Trophoblast cell (in vitro differentiated cells and primary cell): ENCODE measurements around the gene PKD1L1.

Source experiments
- DNase-seq, 2 donors: peaks; one replicate each; pipeline ENCODE4 v3.0.0-alpha.2; 2016
- H2AFZ ChIP-seq: 2 replicates; pipeline ENCODE4 v1.6.1; 2013; ENCODE audit warnings: low read length, moderate library complexity, mild to moderate bottlenecking; ENCODE audit not compliant: insufficient read depth, poor library complexity
- H2AK5ac ChIP-seq: 2 replicates; pipeline ENCODE4 v1.6.1; 2013; ENCODE audit warnings: mild to moderate bottlenecking, low read length
- H2BK120ac ChIP-seq: 2 replicates; pipeline ENCODE4 v1.6.1; 2013; ENCODE audit warnings: low read length, mild to moderate bottlenecking, moderate library complexity; ENCODE audit not compliant: insufficient read depth, poor library complexity
- H2BK12ac ChIP-seq: 2 replicates; pipeline ENCODE4 v1.6.1; 2013; ENCODE audit warnings: mild to moderate bottlenecking, low read length, moderate library complexity
- H2BK5ac ChIP-seq: 2 replicates; pipeline ENCODE4 v1.6.1; 2013; ENCODE audit warnings: low read length, low read depth, moderate library complexity, mild to moderate bottlenecking; ENCODE audit not compliant: poor library complexity
- H3K14ac ChIP-seq: 2 replicates; pipeline ENCODE4 v1.6.1; 2013; ENCODE audit warnings: mild to moderate bottlenecking, low read length
- H3K18ac ChIP-seq: 2 replicates; pipeline ENCODE4 v1.6.1; 2013; ENCODE audit warnings: mild to moderate bottlenecking, low read length
- H3K23ac ChIP-seq: 2 replicates; pipeline ENCODE4 v1.6.1; 2013; ENCODE audit warnings: low read length
- H3K27ac ChIP-seq: 2 replicates; pipeline ENCODE4 v1.5.1; 2013; ENCODE audit warnings: low read depth, mild to moderate bottlenecking, inconsistent platforms, low read length, moderate library complexity
- H3K27me3 ChIP-seq: 2 replicates; pipeline ENCODE4 v1.6.1; 2013; ENCODE audit warnings: inconsistent platforms, mild to moderate bottlenecking, low read length, moderate library complexity; ENCODE audit not compliant: insufficient read depth
- H3K36me3 ChIP-seq, 2 experiments: 1 replicate in 1 of 2; 2 replicates in 1 of 2; pipeline ENCODE4 v1.6.1; 2013; ENCODE audit warnings: low read length in 2 of 2, mild to moderate bottlenecking in 2 of 2, moderate library complexity in 1 of 2; ENCODE audit not compliant: insufficient read depth in 2 of 2, control insufficient read depth in 1 of 2
- H3K4ac ChIP-seq: 2 replicates; pipeline ENCODE4 v1.6.1; 2013; ENCODE audit warnings: low read depth, mild to moderate bottlenecking, low read length, moderate library complexity
- H3K4me1 ChIP-seq, 2 experiments: 1 replicate in 1 of 2; 2 replicates in 1 of 2; pipeline ENCODE4 v1.6.1; 2013; ENCODE audit warnings: low read length in 2 of 2, mild to moderate bottlenecking in 2 of 2, moderate library complexity in 1 of 2; ENCODE audit not compliant: insufficient read depth in 2 of 2, control insufficient read depth in 1 of 2
- H3K4me2 ChIP-seq: 2 replicates; pipeline ENCODE4 v1.6.1; 2013; ENCODE audit warnings: inconsistent platforms, mild to moderate bottlenecking, low read length, moderate library complexity
- H3K4me3 ChIP-seq: 2 replicates; pipeline ENCODE4 v1.5.1; 2013; ENCODE audit warnings: mild to moderate bottlenecking, low read depth, low read length, inconsistent platforms
- H3K79me1 ChIP-seq: one replicate; pipeline ENCODE4 v1.6.1; 2013; ENCODE audit warnings: low read length
- H3K79me2 ChIP-seq: 2 replicates; pipeline ENCODE4 v1.6.1; 2013; ENCODE audit warnings: low read length, mild to moderate bottlenecking; ENCODE audit not compliant: control insufficient read depth, insufficient read depth, poor library complexity
- H3K9ac ChIP-seq: 2 replicates; pipeline ENCODE4 v1.6.1; 2013; ENCODE audit warnings: mild to moderate bottlenecking, low read length
- H3K9me3 ChIP-seq: 2 replicates; pipeline ENCODE4 v1.6.1; 2013; ENCODE audit warnings: low read depth, mild to moderate bottlenecking, control low read depth, inconsistent platforms, low read length; ENCODE audit not compliant: insufficient read depth
- H4K12ac ChIP-seq: 2 replicates; pipeline ENCODE4 v1.6.1; 2013; ENCODE audit warnings: low read depth, mild to moderate bottlenecking, low read length, moderate library complexity
- H4K8ac ChIP-seq: 2 replicates; pipeline ENCODE4 v1.6.1; 2013; ENCODE audit warnings: low read depth, mild to moderate bottlenecking, low read length, moderate library complexity
- H4K91ac ChIP-seq: one replicate; pipeline ENCODE4 v1.6.1; 2013; ENCODE audit warnings: low read depth, mild to moderate bottlenecking, low read length, moderate library complexity
- WGBS: extraction: QIAGEN DNeasy Blood & Tissue Kit; methylation state at CpG from one replicate; pipeline ENCODE4 v1.1.7; 2013; ENCODE audit warnings: missing lambda C conversion rate; ENCODE audit not compliant: insufficient read length, insufficient coverage; ENCODE audit errors: extremely low coverage; 5-methylcytosine and 5-hydroxymethylcytosine counted together

The PKD1L1 gene

GRCh38 chr7:47811632-47812380, 136.5 kb downstream of the PKD1L1 start:
- no peak overlapping the region for H2BK12ac ChIP-seq
- no CpG with 5 or more reads among the region's 10 CpGs for WGBS
- H3K9ac ChIP-seq: no peak overlapping the region

GRCh38 chr7:47809387-47809786, 138.9 kb downstream of the PKD1L1 start:
- Histone ChIP-seq H3K14ac (no peak overlapping the region), H2BK120ac (no peak overlapping the region), H3K9me3 (peaks cover 5% of the 10 kb centered on the region), H3K79me1 (no peaks in the 10 kb centered on the region), H3K27me3 (no peaks in the 10 kb centered on the region), H4K8ac (no peak overlapping the region), H2BK5ac (no peak overlapping the region), H3K4me2 (no peak overlapping the region), H3K36me3 (no peaks in the 10 kb centered on the region), H3K4ac (no peak overlapping the region), H3K4me1 (no peaks in the 10 kb centered on the region), H2BK12ac (no peak overlapping the region), H3K79me2 (no peaks in the 10 kb centered on the region), H3K18ac (no peak overlapping the region), H2AFZ (no peak overlapping the region), H4K12ac (no peak overlapping the region), H2AK5ac (no peak overlapping the region), H4K91ac (no peak overlapping the region), H3K9ac (no peak overlapping the region), H3K23ac (no peak overlapping the region), H3K4me3 (no peak overlapping the region), H3K27ac (no peak overlapping the region)
- no CpG with 5 or more reads among the region's 3 CpGs for WGBS
- DNase-seq: no peak

More at GRCh38 chr7:47811632-47812380, 136.5 kb downstream of the PKD1L1 start:
- H3K27ac ChIP-seq: no peak overlapping the region
- no peak overlapping the region for H2BK120ac ChIP-seq
- H3K4ac ChIP-seq: no peak overlapping the region
- no peak overlapping the region for H2AFZ ChIP-seq
- H3K18ac ChIP-seq: no peak overlapping the region
- no peak for DNase-seq
- H3K9me3 ChIP-seq: peaks cover 5% of the 10 kb centered on the region
- H2BK5ac ChIP-seq: no peak overlapping the region
- H3K27me3 ChIP-seq: no peaks in the 10 kb centered on the region
- no peak overlapping the region for H3K23ac ChIP-seq
- no peak overlapping the region for H4K91ac ChIP-seq
- H3K79me1 ChIP-seq: no peaks in the 10 kb centered on the region
- H4K8ac ChIP-seq: no peak overlapping the region
- no peaks in the 10 kb centered on the region for H3K79me2 ChIP-seq
- H4K12ac ChIP-seq: no peak overlapping the region
- H3K14ac ChIP-seq: no peak overlapping the region
- H3K4me3 ChIP-seq: no peak overlapping the region
- H3K4me2 ChIP-seq: no peak overlapping the region
- no peaks in the 10 kb centered on the region for H3K36me3 ChIP-seq
- peaks cover 3 to 8% of the 10 kb centered on the region in 2 experiments for H3K4me1 ChIP-seq
- no peak overlapping the region for H2AK5ac ChIP-seq

- Histone ChIP-seq H2AFZ (no peak overlapping the region), H2AK5ac (no peak overlapping the region), H3K36me3 (no peaks in the 10 kb centered on the region), H3K9me3 (peaks cover 5% of the 10 kb centered on the region), H2BK120ac (no peak overlapping the region), H4K12ac (no peak overlapping the region), H3K4me1 (no peaks in the 10 kb centered on the region), H3K4me2 (no peak overlapping the region), H3K23ac (no peak overlapping the region), H3K27ac (no peak overlapping the region), H3K4me3 (no peak overlapping the region), H4K91ac (no peak overlapping the region), H3K79me1 (no peaks in the 10 kb centered on the region), H2BK5ac (no peak overlapping the region), H2BK12ac (no peak overlapping the region), H4K8ac (no peak overlapping the region), H3K14ac (no peak overlapping the region), H3K79me2 (no peaks in the 10 kb centered on the region), H3K4ac (no peak overlapping the region), H3K9ac (no peak overlapping the region), H3K27me3 (no peaks in the 10 kb centered on the region), H3K18ac (no peak overlapping the region)
- no peak for DNase-seq
- WGBS: no CpG with 5 or more reads among the region's 7 CpGs
These were observed 139.9 kb downstream of the PKD1L1 start for GRCh38 chr7:47808321-47808720.

GRCh38 chr7:47807756-47808155, 140.5 kb downstream of the PKD1L1 start:
- Histone ChIP-seq H2BK12ac (no peak overlapping the region), H2BK120ac (no peak overlapping the region), H4K12ac (no peak overlapping the region), H3K79me1 (no peaks in the 10 kb centered on the region), H2BK5ac (no peak overlapping the region), H3K9me3 (peaks cover 5% of the 10 kb centered on the region), H2AK5ac (no peak overlapping the region), H3K4ac (no peak overlapping the region), H3K27me3 (no peaks in the 10 kb centered on the region), H4K8ac (no peak overlapping the region), H3K9ac (no peak overlapping the region), H3K4me1 (no peaks in the 10 kb centered on the region), H3K4me2 (no peak overlapping the region), H3K36me3 (no peaks in the 10 kb centered on the region), H3K18ac (no peak overlapping the region), H3K79me2 (no peaks in the 10 kb centered on the region), H3K27ac (no peak overlapping the region), H3K23ac (no peak overlapping the region), H3K4me3 (no peak overlapping the region), H2AFZ (no peak overlapping the region), H4K91ac (no peak overlapping the region), H3K14ac (no peak overlapping the region)
- peak in 1 of 2 donors; percentile 56 for DNase-seq
- no CpG with 5 or more reads among the region's 5 CpGs for WGBS
